Vagina (tissue), 2 donors: ENCODE measurements around the gene EHD1.

Experiments
- CTCF ChIP-seq, 3 experiments: fragments of 450-650 bp in 2 of 3; fragments of 200-600 bp in 1 of 3; sonication (generic) in 1 of 3; IDR thresholded peaks; one replicate each; pipeline ENCODE4 v1.5.1; 2017 to 2019; ENCODE audit warnings: antibody characterized with exemption in 3 of 3, mild to moderate bottlenecking in 2 of 3, moderate library complexity in 2 of 3
- POLR2A ChIP-seq, 2 donors: fragments of 450-650 bp; IDR thresholded peaks; one replicate each; pipeline ENCODE4 v1.6.1; 2017; ENCODE audit warnings: antibody characterized with exemption in 2 of 2, mild to moderate bottlenecking in 2 of 2, moderate library complexity in 2 of 2
- POLR2AphosphoS5 ChIP-seq, 2 donors: sonication (generic); formaldehyde crosslinking; IDR thresholded peaks; one replicate each; pipeline ENCODE4 v1.9.0; 2017; ENCODE audit warnings: antibody characterized with exemption in 2 of 2, mild to moderate bottlenecking in 2 of 2, low read depth in 1 of 2; ENCODE audit not compliant: insufficient read depth in 1 of 2

DNA sequence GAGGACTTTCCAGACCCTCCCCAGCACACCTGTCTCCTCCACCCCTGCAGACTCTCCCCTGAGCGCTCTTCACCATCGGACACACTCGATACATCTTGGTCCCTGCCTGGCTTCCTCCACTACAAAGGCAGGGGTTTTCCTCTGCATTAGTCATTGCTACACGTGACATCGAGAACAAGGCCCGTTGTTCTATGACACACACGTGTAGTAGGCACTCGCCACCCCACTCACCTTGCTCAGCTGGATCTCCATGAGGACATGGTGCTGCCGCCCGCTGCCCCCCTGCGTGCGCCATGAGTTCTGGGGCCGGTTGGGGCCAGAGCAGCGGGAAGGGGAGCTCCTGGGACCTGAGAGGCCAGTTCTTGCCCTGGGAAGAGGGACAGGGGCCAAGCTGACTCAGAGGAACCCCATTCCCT lies 21.9 kb upstream of the EHD1 start:
- TF ChIP-seq CTCF (IDR thresholded peaks at IDR 0.05) = no peak
- TF ChIP-seq POLR2AphosphoS5 (IDR thresholded peaks at IDR 0.05; ENCODE audit: insufficient read depth in 1 of 2, low read depth in 1 of 2) = no peak
- TF ChIP-seq POLR2A (IDR thresholded peaks at IDR 0.05) = no peak
